Body of pancreas (tissue), 4 donors: ENCODE results near the gene IVD.

ENCODE experiments used
- CTCF ChIP-seq, 7 experiments: fragments of 450-650 bp in 4 of 7; fragments of 200-600 bp in 3 of 7; sonication (generic) in 3 of 7; IDR thresholded peaks; one replicate each; pipeline ENCODE4 v1.5.1; 2016 to 2019; ENCODE audit warnings: antibody characterized with exemption in 7 of 7
- POLR2A ChIP-seq, 3 donors: fragments of 450-650 bp; IDR thresholded peaks; one replicate each; pipeline ENCODE4 v1.6.1; 2016; ENCODE audit warnings: antibody characterized with exemption in 3 of 3, mild to moderate bottlenecking in 2 of 3

- TF ChIP-seq CTCF (IDR thresholded peaks at IDR 0.05) (no peak), POLR2A (IDR thresholded peaks at IDR 0.05) (peak in 1 of 3 donors; percentile 13)
Observed at GRCh38 chr15:40357723-40358470, 47.7 kb upstream of the IVD start, which contains the start of gene DISP2.
